ENCODE measurements around the gene GNAQ. TPM values are rescaled to one million over a fixed set of nuclear protein-coding genes. Genes with fewer than 3 reads are reported as not detected.
"Not testable (repeated sequence)": the region's sequence is repeated elsewhere in the genome, so short reads cannot be mapped to it uniquely, and the experiment has no call there.

GNAQ gene
- total and polyA plus RNA-seq, 2 donors from 2014 or later = 16.2 to 83.4 TPM

- FAIRE-seq (no peak), DNase-seq (no peak)
- intact Hi-C loops (cut with DNase I) = no loop called here
- Histone ChIP-seq H3K27me3 (ENCODE audit: control insufficient read depth, insufficient read depth, low read length) (no peaks in the 10 kb centered on the region), H3K36me3 (ENCODE audit: control insufficient read depth in 2 of 3, insufficient read depth in 3 of 3, low read length in 3 of 3) (no peaks in the 10 kb centered on the region), H3K9ac (ENCODE audit: low read length in 3 of 3) (no peak overlapping the region), H3K9me3 (ENCODE audit: control insufficient read depth in 2 of 3, insufficient read depth in 1 of 3, low read length in 3 of 3) (no peaks in the 10 kb centered on the region), H3K4me1 (ENCODE audit: control insufficient read depth in 2 of 3, insufficient read depth in 2 of 3, low read depth in 1 of 3, low read length in 3 of 3) (peaks cover 0 to 9% (median 5%) of the 10 kb centered on the region in 3 donors), H3K27ac (ENCODE audit: low read depth in 2 of 2, low read length in 2 of 2) (no peak overlapping the region), H3K4me3 (ENCODE audit: low read length in 3 of 3) (no peak overlapping the region)
- TF ChIP-seq CTCF (IDR thresholded peaks at IDR 0.05; ENCODE audit: borderline replicate concordance, extremely low read depth, insufficient read depth) = no peak
These were observed 148.5 kb downstream of the GNAQ start for GRCh38 chr9:77883133-77883532.

GRCh38 chr9:77882294-77882693 is 149.3 kb downstream of the GNAQ start:
- no peak for TF ChIP-seq CTCF (IDR thresholded peaks at IDR 0.05; ENCODE audit: borderline replicate concordance, extremely low read depth, insufficient read depth)
- intact Hi-C loops (cut with DNase I) = no loop called here
- FAIRE-seq (no peak), DNase-seq (no peak)
- Histone ChIP-seq H3K9ac (ENCODE audit: low read length in 3 of 3) (no peak overlapping the region), H3K4me3 (ENCODE audit: low read length in 3 of 3) (no peak overlapping the region), H3K9me3 (ENCODE audit: control insufficient read depth in 2 of 3, insufficient read depth in 1 of 3, low read length in 3 of 3) (no peaks in the 10 kb centered on the region), H3K4me1 (ENCODE audit: control insufficient read depth in 2 of 3, insufficient read depth in 2 of 3, low read depth in 1 of 3, low read length in 3 of 3) (peaks cover 0 to 9% (median 5%) of the 10 kb centered on the region in 3 donors), H3K27me3 (ENCODE audit: control insufficient read depth, insufficient read depth, low read length) (no peaks in the 10 kb centered on the region), H3K36me3 (ENCODE audit: control insufficient read depth in 2 of 3, insufficient read depth in 3 of 3, low read length in 3 of 3) (no peaks in the 10 kb centered on the region), H3K27ac (ENCODE audit: low read depth in 2 of 2, low read length in 2 of 2) (no peak overlapping the region)

GRCh38 chr9:77881634-77882033 is 150.0 kb downstream of the GNAQ start:
- FAIRE-seq; H3K9ac ChIP-seq (ENCODE audit: low read length in 3 of 3); H3K4me3 ChIP-seq (ENCODE audit: low read length in 3 of 3); DNase-seq; H3K36me3 ChIP-seq (ENCODE audit: control insufficient read depth in 2 of 3, insufficient read depth in 3 of 3, low read length in 3 of 3); H3K27me3 ChIP-seq (ENCODE audit: control insufficient read depth, insufficient read depth, low read length); H3K27ac ChIP-seq (ENCODE audit: low read depth in 2 of 2, low read length in 2 of 2); H3K4me1 ChIP-seq (ENCODE audit: control insufficient read depth in 2 of 3, insufficient read depth in 2 of 3, low read depth in 1 of 3, low read length in 3 of 3); intact Hi-C loops (cut with DNase I); H3K9me3 ChIP-seq (ENCODE audit: control insufficient read depth in 2 of 3, insufficient read depth in 1 of 3, low read length in 3 of 3): not testable (repeated sequence)

GRCh38 chr9:77881111-77881510 is 150.5 kb downstream of the GNAQ start:
- peaks cover 0 to 14% (median 8%) of the 10 kb centered on the region in 3 donors for H3K4me1 ChIP-seq (ENCODE audit: control insufficient read depth in 2 of 3, insufficient read depth in 2 of 3, low read depth in 1 of 3, low read length in 3 of 3)
- FAIRE-seq = no peak

More at GRCh38 chr9:77881111-77881510, 150.5 kb downstream of the GNAQ start:
- TF ChIP-seq CTCF (IDR thresholded peaks at IDR 0.05; ENCODE audit: borderline replicate concordance, extremely low read depth, insufficient read depth) = no peak
- no peak overlapping the region for H3K9ac ChIP-seq (ENCODE audit: low read length in 3 of 3)
- H3K9me3 ChIP-seq (ENCODE audit: control insufficient read depth in 2 of 3, insufficient read depth in 1 of 3, low read length in 3 of 3) = no peaks in the 10 kb centered on the region
- intact Hi-C loops (cut with DNase I) = no loop called here
- no peaks in the 10 kb centered on the region for H3K36me3 ChIP-seq (ENCODE audit: control insufficient read depth in 2 of 3, insufficient read depth in 3 of 3, low read length in 3 of 3)
- H3K27ac ChIP-seq (ENCODE audit: low read depth in 2 of 2, low read length in 2 of 2) = no peak overlapping the region
- H3K4me3 ChIP-seq (ENCODE audit: low read length in 3 of 3) = no peak overlapping the region
- no peak for DNase-seq
- no peaks in the 10 kb centered on the region for H3K27me3 ChIP-seq (ENCODE audit: control insufficient read depth, insufficient read depth, low read length)
